OCI-LY7 (cell line): ENCODE data around the gene MIB1. TPM values are rescaled to one million over a fixed set of nuclear protein-coding genes. Genes with fewer than 3 reads are reported as not detected.

ENCODE experiments used
- BruUV-seq: library from RNA; stranded (reverse); fragments of 400-500 nt; replicated peaks from 2 replicates; lab custom pipeline; 2021; lab: Mats Ljungman, UMichigan
- CTCF ChIA-PET: fragments of 300-600 bp; sonication (Branson Sonifier 250); formaldehyde crosslinking; loops from one replicate; lab custom pipeline; 2022; ENCODE audit warnings: antibody characterized with exemption; ENCODE audit not compliant: unreplicated experiment; lab: Charles Lee
- POLR2A ChIA-PET: fragments of 300-600 bp; sonication (Branson Sonifier 250); formaldehyde crosslinking; loops from one replicate; lab custom pipeline; 2022; ENCODE audit warnings: antibody characterized with exemption; lab: Charles Lee
- DNase-seq: peaks from one replicate; pipeline ENCODE4 v3.0.0-alpha.2; 2015; ENCODE audit warnings: low spot score
- H2AFZ ChIP-seq: fragments of 200-600 bp; sonication (generic), shearing (Covaris generic); 2 replicates; pipeline ENCODE4 v1.6.1; 2014; ENCODE audit warnings: mild to moderate bottlenecking, antibody characterized with exemption, low read length, moderate library complexity
- H3K27ac ChIP-seq: fragments of 200-600 bp; sonication (generic); 2 replicates; pipeline ENCODE4 v1.5.1; 2014; ENCODE audit warnings: mixed run types, low read depth, mild to moderate bottlenecking, moderate library complexity, low read length, inconsistent platforms; ENCODE audit not compliant: poor library complexity, severe bottlenecking
- H3K36me3 ChIP-seq: fragments of 200-600 bp; sonication (generic); 2 replicates; pipeline ENCODE4 v1.6.1; 2014; ENCODE audit warnings: mild to moderate bottlenecking, antibody characterized with exemption, low read length, moderate library complexity, mixed read lengths; ENCODE audit not compliant: insufficient read depth
- H3K4me1 ChIP-seq: fragments of 200-600 bp; sonication (generic); 2 replicates; pipeline ENCODE4 v1.5.1; 2014; ENCODE audit warnings: mild to moderate bottlenecking, low read length; ENCODE audit not compliant: insufficient read depth, poor library complexity, severe bottlenecking
- H3K4me2 ChIP-seq: fragments of 200-600 bp; sonication (generic); 2 replicates; pipeline ENCODE4 v1.6.1; 2014; ENCODE audit warnings: mild to moderate bottlenecking, low read length
- H3K4me3 ChIP-seq: fragments of 200-600 bp; sonication (generic); 2 replicates; pipeline ENCODE4 v1.5.1; 2014; ENCODE audit warnings: mild to moderate bottlenecking, low read depth, low read length; ENCODE audit not compliant: poor library complexity, severe bottlenecking
- H3K79me2 ChIP-seq: fragments of 200-600 bp; sonication (generic); 2 replicates; pipeline ENCODE4 v1.6.1; 2016; ENCODE audit warnings: low read depth, mild to moderate bottlenecking, low read length, moderate library complexity, mixed read lengths; ENCODE audit not compliant: insufficient read depth
- H3K9me2 ChIP-seq: fragments of 200-600 bp; sonication (generic); 2 replicates; pipeline ENCODE4 v1.6.1; 2016; ENCODE audit warnings: mild to moderate bottlenecking, low read length, mixed read lengths; ENCODE audit not compliant: insufficient read depth
- H3K9me3 ChIP-seq: fragments of 200-600 bp; sonication (generic); 2 replicates; pipeline ENCODE4 v1.6.1; 2014; ENCODE audit warnings: mild to moderate bottlenecking, mixed run types, low read length, mixed read lengths
- H4K20me1 ChIP-seq: fragments of 200-600 bp; sonication (generic); 2 replicates; pipeline ENCODE4 v1.6.1; 2014; ENCODE audit warnings: mild to moderate bottlenecking, antibody characterized with exemption, low read length, moderate library complexity, mixed read lengths; ENCODE audit not compliant: insufficient read depth
- EZH2phosphoT487 ChIP-seq: fragments of 200-600 bp; sonication (generic); IDR thresholded peaks from 2 replicates; pipeline ENCODE4 v1.6.1; 2018; ENCODE audit warnings: low read depth, borderline replicate concordance, mild to moderate bottlenecking, mixed run types, antibody characterized with exemption, low read length, moderate library complexity, mixed read lengths
- intact Hi-C: fragments of 100-400 bp; cut with micrococcal nuclease; formaldehyde crosslinking; loops from one replicate; pipeline ENCODE4 v1.10.0; 2022; ENCODE audit not compliant: unreplicated experiment
- total RNA-seq, 2 experiments: library from RNA; depleted of rRNA in 1 of 2; stranded (reverse); fragments of >200 nt in 1 of 2; shearing (Covaris generic) in 1 of 2; gene quantifications; 2 replicates each; pipeline ENCODE4 v1.2.3, GENCODE V29; 2014 to 2022
- TF ChIP-seq, protein P1 (sequence below): fragments of 200-600 bp; sonication (generic); conservative IDR thresholded peaks from 2 replicates; pipeline ENCODE4 v1.5.1; 2014; ENCODE audit warnings: mild to moderate bottlenecking, antibody characterized with exemption, low read length, moderate library complexity, mixed read lengths

The MIB1 gene
- total RNA-seq, 2 experiments from 2014 or later: 40.5 to 81.6 TPM

DNA sequence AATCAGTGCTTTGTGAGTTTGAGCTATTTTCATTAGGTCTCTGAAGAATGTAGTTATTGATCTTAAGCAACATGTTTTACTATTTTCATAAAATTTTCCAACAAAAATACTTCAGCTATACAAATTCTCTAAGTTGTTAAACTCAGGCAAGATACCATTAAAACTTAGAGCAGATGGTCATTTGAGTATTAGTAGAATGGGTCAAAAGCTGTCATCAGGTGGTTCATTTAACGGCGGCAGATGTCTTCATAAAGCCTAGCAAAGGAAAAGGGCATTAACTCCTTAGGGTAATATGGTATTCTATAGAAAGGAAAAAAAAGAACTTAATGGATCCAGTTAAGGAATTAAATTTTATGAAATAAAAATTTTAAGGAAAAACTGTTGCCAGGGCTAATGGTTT is 19.2 kb downstream of the MIB1 start:
- Histone ChIP-seq H3K36me3 (no peaks in the 10 kb centered on the region), H3K27ac (no peak overlapping the region), H3K79me2 (peaks cover 86% of the 10 kb centered on the region), H3K9me3 (no peaks in the 10 kb centered on the region), H3K4me3 (no peak overlapping the region), H3K9me2 (no peaks in the 10 kb centered on the region), H2AFZ (no peak overlapping the region), H3K4me2 (no peak overlapping the region), H3K4me1 (no peaks in the 10 kb centered on the region), H4K20me1 (peaks cover 8% of the 10 kb centered on the region; the same call in 1 of the 2 replicates)
- ChIA-PET CTCF (no interaction called here), POLR2A (interaction anchor here (1.0 to 1.9 kb wide), 7 partner anchors 8 to 73 kb away, joined by 3 to 7 read pairs (median 4); partner anchors contain the start of gene MIB1)
- BruUV-seq: no TSS peak
- no peak for TF ChIP-seq EZH2phosphoT487
- TF ChIP-seq, protein P1, sequence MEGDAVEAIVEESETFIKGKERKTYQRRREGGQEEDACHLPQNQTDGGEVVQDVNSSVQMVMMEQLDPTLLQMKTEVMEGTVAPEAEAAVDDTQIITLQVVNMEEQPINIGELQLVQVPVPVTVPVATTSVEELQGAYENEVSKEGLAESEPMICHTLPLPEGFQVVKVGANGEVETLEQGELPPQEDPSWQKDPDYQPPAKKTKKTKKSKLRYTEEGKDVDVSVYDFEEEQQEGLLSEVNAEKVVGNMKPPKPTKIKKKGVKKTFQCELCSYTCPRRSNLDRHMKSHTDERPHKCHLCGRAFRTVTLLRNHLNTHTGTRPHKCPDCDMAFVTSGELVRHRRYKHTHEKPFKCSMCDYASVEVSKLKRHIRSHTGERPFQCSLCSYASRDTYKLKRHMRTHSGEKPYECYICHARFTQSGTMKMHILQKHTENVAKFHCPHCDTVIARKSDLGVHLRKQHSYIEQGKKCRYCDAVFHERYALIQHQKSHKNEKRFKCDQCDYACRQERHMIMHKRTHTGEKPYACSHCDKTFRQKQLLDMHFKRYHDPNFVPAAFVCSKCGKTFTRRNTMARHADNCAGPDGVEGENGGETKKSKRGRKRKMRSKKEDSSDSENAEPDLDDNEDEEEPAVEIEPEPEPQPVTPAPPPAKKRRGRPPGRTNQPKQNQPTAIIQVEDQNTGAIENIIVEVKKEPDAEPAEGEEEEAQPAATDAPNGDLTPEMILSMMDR: no peak
- intact Hi-C loops: no loop called here
- no peak for DNase-seq

GRCh38 chr18:21760321-21760720 is 19.7 kb downstream of the MIB1 start:
- no peak for TF ChIP-seq EZH2phosphoT487
- TF ChIP-seq, protein P1: no peak
- intact Hi-C loops: no loop called here
- peaks cover 88% of the 10 kb centered on the region for H3K79me2 ChIP-seq

DNA sequence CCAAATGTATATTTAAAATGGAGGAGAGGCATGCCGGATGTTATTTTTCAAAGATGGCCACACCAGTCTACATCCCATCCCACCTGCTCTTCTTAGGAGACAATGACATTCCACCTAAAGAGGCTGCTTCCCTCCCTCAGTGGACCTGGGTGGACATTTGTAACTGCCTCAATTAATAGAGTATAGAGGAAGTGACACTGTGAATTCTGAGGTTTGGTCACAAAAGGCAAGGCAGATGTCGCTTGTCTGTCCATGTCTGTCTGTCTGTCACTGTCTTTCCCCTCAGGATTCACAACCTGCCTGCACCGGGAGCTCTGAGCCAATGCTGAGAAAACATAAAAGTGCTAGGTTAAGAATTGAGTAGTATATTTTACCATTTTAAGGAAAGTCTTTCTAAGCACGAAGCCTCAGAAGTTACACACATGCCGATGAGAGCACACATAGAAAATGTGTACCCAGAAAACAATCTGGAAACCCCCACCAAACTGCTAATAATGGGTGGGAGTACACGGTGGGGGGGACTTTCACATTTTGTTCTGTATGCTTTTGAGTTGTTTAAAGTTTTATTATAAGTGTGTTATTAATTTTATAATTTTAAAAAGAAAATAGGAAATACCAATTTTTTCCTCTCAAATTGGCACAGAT is 21.0 kb downstream of the MIB1 start:
- H3K4me1 ChIP-seq: no peaks in the 10 kb centered on the region
- no peak overlapping the region for H2AFZ ChIP-seq
- no peak overlapping the region for H3K4me3 ChIP-seq
- POLR2A ChIA-PET: no interaction called here
- BruUV-seq: no TSS peak
- intact Hi-C loops: no loop called here
- H4K20me1 ChIP-seq: peaks cover 5% of the 10 kb centered on the region; the same call in 1 of the 2 replicates
- no peak overlapping the region for H3K4me2 ChIP-seq
- H3K9me2 ChIP-seq: no peaks in the 10 kb centered on the region
- H3K27ac ChIP-seq: no peak overlapping the region
- no peak for TF ChIP-seq EZH2phosphoT487
- TF ChIP-seq, protein P1: no peak
- no peak for DNase-seq
- CTCF ChIA-PET: no interaction called here
- H3K79me2 ChIP-seq: peaks cover 82% of the 10 kb centered on the region
- H3K9me3 ChIP-seq: no peaks in the 10 kb centered on the region
- H3K36me3 ChIP-seq: peaks cover 11% of the 10 kb centered on the region

More at GRCh38 chr18:21760321-21760720, 19.7 kb downstream of the MIB1 start:
- H3K36me3 ChIP-seq: no peaks in the 10 kb centered on the region
- no TSS peak for BruUV-seq
- no peak overlapping the region for H3K4me3 ChIP-seq
- ChIA-PET POLR2A (interaction anchor here (1.0 to 1.9 kb wide), 7 partner anchors 9 to 74 kb away, joined by 3 to 7 read pairs (median 4); partner anchors contain the start of gene MIB1), CTCF (no interaction called here)
- H4K20me1 ChIP-seq: peaks cover 8% of the 10 kb centered on the region; the same call in 1 of the 2 replicates
- no peak overlapping the region for H3K27ac ChIP-seq
- H3K4me1 ChIP-seq: no peaks in the 10 kb centered on the region
- H3K9me3 ChIP-seq: no peaks in the 10 kb centered on the region
- no peak for DNase-seq
- H3K9me2 ChIP-seq: no peaks in the 10 kb centered on the region
- no peak overlapping the region for H2AFZ ChIP-seq
- no peak overlapping the region for H3K4me2 ChIP-seq
